ENCODE measurements around the gene PHC3. TPM values are rescaled to one million over a fixed set of nuclear protein-coding genes. Genes with fewer than 3 reads are reported as not detected.

The PHC3 gene
- total RNA-seq, 1 experiment from 2014 or later: 10.7 TPM

DNA sequence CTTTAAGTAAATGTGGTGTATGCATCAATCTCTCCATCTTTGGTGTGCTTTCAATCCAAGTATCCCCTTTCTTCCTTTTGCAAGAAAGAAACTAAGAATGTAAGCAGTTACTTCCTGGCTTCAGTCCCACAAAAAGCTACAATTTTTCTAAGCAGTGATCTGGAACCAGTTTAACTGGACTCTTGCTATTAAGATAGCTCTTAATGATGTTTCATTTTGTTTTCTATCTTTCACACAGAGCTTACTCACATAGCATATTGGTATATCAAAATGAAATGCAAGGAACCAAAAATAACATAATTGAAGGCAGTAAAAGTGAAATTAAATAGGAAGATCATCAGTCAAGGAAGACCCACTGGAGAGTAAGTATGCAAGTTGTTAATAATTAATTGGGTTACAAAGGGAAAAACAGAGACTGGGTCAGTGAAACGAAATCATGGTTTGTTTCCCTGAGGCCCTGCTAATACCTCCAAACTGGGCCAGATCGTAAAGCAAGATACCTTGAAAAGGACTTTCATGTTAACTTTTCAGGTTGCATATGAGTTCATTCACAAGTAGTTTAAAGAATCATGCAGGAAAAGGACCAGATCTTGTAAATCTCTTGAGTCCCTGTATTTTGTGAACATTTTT, 101.9 kb downstream of the PHC3 start:
- DNase-seq (ENCODE audit: low spot score): peak; percentile 32

DNA sequence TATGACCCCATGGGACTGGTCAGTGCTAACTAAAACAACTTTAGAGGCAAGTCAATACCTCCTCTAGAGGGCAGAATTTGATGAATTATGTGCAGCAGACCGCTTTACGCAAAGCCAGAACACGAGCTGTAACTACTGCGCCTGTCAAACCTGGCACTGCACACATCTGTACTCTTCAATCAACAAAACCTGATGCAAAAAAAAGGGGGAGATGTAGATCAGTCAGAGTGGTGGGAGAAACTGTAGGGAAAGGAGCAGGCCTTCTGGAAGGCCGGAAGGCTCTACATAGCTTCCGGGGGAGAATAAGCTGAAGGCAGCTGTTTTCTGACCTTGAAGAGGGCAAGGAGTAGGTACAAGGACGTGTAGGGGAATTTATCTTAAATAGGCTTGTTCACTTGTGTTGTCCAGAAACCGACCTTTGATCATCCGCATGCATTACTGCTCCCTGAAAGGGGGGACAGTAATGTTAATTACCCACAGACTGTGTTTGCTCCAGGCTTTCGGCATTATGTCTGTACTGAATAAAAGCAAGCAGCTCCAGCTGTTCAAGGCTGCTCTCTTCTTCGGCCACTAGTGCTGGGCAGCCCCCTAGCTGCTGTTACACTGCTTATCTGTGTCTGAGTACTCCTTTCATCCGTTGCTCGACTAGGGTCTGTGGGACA, 102.8 kb downstream of the PHC3 start:
- DNase-seq (ENCODE audit: low spot score): peak; percentile 14

DNA sequence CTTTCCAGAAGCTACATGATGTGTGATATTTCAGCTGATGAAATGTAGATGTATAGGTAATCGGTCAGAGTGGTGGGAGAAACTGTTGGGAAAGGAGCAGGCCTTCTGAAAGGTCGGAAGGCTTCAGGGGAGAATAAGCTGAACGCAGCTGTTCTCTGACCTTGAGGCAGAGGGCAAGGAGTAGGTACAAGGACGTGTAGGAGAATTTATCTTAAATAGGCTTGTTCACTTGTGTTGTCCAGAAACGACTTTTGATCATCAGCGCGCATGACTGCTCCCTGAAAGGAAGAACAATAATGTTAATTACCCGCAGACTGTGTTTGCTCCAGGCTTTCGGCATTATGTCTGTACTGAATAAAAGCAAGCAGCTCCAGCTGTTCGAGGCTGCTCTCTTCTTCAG, 104.2 kb downstream of the PHC3 start:
- no peak for DNase-seq (ENCODE audit: low spot score)

DNA sequence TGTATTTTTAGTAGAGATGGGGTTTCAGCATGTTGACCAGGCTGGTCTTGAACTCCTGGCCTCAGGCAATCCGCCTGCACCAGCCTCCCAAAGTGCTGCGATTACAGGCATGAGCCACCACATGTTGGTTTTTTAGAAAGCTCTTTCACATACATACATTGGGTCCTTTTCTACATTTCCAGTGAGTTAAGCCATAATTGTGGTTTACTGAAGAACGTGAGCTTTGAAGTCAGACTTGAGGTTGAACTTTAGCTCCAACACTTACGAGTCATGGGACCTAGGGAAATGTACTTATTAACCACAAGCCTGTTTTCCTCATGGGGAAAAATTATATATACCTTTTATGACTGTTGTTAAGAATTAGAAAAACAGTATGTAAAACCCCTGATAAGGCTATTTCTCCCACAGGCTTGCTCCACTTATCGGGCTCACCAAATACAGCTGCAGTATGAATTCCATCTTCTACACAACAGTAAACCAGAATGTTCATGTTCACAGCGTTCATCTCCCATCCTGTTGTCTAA, 104.8 kb downstream of the PHC3 start:
- no peak for DNase-seq (ENCODE audit: low spot score)

GRCh38 chr3:170075441-170076091, 106.0 kb downstream of the PHC3 start:
- DNase-seq (ENCODE audit: low spot score): no peak

GRCh38 chr3:170064108-170064507, 117.4 kb downstream of the PHC3 start:
- DNase-seq (ENCODE audit: low spot score): no peak

GRCh38 chr3:170063691-170064090, 117.8 kb downstream of the PHC3 start:
- no peak for DNase-seq (ENCODE audit: low spot score)

- no peak for DNase-seq (ENCODE audit: low spot score)
These were observed 118.8 kb downstream of the PHC3 start for GRCh38 chr3:170062769-170063168.

DNA sequence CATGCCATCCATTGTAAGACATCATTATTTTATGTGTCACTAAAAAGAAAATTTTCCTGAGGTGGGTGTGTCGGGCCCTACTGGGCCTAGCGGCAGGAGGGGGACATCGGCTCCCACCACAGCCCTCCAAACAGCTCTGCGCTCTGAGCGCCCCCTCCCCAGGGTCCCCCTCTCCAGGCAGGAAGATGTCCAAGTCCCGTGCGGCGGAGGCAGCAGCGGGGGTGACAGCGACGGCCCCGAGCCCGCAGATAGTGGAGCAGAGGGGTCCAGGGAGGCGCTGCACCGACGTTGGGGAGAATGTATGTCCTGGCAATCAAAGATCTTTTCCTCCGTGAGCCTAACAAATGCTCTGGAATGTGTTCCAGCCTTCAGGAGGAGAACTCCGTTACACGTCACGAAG, 119.5 kb downstream of the PHC3 start:
- no peak for DNase-seq (ENCODE audit: low spot score)

GRCh38 chr3:170059447-170059846, 122.1 kb downstream of the PHC3 start:
- DNase-seq (ENCODE audit: low spot score): no peak

DNA sequence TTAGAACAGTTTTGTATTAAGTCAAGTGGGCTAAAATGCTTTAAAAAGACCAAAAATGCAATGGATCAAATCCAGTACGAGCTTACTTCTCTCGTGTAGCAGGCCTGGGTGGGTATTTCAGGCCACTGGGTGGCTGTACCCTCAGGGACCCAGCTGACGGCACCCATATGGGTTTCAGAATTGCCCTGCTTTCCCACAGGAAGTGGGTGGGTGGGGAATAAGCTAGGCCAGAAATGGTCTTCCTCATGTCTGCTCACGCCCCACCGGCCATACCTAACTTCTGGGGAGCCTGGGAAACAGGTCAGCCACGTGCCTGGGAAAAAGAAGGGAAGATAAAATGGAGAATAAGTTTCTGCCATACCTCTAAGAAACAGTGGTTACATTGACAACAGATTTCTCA, 123.4 kb downstream of the PHC3 start:
- no peak for DNase-seq (ENCODE audit: low spot score)

DNA sequence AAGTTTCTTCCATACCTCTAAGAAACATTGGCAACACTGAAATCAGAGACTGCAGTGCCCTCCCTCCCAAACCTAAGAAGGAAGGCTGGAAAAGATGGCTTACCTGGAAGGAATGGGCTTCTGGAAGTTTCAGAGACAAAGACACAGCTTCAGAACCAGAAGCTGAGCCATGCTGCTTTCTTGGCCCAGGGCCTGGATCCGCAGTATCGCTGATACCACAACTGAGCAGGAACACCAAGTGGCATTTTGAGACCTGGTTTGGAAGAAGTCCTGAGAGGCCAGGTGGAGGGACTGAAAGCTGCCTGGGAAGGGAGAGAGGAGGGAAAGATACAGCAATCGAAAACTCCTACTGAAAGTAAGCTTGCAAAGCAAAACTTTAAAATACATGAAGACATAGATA, 124.0 kb downstream of the PHC3 start:
- DNase-seq (ENCODE audit: low spot score): no peak

GRCh38 chr3:170056710-170057454, 124.7 kb downstream of the PHC3 start:
- DNase-seq (ENCODE audit: low spot score): no peak

DNA sequence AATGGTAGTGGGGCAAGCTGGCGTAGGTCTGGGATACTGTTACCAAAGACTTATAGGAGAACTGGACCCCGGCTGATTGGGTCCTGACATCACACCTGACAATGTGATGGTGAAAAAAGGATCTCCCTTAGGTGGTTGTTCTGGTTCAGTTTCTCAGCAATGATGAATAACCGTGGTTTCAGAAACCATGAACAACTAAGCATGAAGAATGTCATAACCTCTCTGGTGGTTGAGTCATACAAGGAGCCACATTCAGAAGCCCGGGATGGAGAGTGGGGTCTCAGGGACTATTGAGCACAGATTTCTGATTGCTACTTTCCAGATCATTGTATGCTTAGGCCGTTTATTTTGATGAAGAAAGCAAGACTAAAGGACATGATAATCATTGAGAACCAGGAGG, 126.3 kb downstream of the PHC3 start:
- DNase-seq (ENCODE audit: low spot score): no peak

- peak; percentile 49 for DNase-seq (ENCODE audit: low spot score)
These were observed 127.3 kb downstream of the PHC3 start for GRCh38 chr3:170054204-170054603.

DNA sequence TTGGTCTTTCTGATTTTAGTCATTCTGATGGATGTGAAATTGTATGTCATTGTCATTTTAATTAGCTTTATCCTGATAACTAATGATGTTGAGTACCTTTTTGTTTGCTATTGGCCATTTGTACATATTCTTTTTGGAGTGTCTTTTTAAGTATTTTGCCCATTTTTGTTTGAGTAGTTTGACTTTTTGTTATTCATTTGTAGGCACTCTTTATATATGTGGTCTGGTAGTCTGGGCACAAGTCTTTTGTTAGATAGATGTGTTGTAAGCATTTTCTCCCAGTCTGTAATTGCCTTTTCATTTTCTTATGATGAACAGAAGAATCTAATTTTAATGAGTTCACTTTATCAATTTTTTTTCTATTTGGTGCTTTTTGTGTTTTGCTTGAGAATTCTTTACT, 129.1 kb downstream of the PHC3 start:
- DNase-seq (ENCODE audit: low spot score): no peak

DNA sequence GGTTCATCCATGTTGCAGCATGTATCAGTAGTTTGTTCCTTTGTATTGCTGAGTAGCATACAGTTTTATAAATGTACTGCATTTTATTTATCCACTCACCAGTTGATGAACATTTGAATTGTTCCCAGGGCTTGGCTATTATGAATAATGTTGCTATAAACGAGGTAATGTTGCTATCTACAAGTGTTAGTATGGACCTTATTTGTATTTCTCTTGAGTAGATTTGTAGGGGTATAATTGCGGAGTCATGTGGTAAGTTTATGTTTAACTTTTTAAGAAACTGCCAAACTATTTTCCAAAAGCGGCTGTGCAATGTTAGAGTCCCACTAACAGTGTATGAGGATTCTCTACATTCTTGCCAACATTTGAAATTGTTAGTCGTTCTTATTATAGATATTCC, 130.8 kb downstream of the PHC3 start:
- DNase-seq (ENCODE audit: low spot score): no peak

DNA sequence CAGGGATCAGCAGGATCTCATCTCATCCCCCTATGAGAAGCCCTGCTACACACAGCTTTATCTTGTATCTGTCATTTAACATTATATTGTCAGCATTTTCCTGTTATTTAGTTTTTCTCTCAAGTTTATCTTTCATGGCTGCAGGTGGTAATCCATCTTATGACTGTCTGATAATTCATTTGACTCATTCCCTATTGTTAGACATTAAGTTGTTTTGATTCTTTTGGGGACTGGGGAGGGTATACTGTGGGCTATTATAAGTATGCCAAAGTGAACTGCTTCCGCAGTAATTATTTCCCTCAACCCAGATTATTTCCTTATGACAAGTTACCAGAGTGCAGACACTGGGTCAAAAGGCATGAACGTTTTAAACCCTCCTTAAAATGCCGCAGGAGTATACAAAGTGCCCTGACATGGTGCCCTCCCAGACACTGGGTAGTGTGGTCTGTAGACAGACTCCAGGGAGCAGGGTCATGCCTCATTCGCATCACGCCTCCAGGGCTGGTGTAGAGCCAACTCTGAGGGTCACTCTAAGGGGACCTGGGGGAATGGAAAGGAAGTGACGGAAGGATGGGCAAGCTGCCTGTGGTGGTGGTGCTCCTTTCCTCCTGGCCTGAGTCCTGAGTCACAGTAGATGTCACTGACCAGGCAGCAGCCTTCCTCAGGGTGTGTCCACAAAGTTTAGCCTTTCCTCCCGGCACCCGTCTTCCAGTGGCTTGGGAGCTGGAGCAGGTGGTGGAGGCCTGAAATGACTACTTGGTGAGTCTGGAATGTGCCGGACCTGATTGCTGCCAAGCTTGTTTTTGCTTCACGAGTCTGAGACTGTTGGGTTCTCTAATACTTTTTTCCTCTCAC, 132.2 kb downstream of the PHC3 start:
- DNase-seq (ENCODE audit: low spot score): peak; percentile 85

DNA sequence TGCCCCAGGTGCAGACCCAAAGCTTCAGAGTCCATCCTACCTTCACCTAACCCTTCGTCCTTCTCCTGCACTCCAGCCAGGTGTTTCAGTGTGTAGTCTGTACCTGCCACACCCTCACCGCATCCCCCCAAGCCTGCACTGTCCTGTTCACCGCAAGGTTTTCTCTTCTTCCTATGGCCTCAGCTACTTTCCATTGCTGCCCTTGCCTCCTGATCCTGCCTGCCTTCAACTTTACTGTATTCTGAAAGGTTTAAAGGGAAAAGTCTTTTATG, 134.5 kb downstream of the PHC3 start:
- no peak for DNase-seq (ENCODE audit: low spot score)

GRCh38 chr3:170046269-170047132, 135.0 kb downstream of the PHC3 start:
- DNase-seq (ENCODE audit: low spot score): peak; percentile 64
